ENCODE results near the gene NRG2. TPM values are rescaled to one million over a fixed set of nuclear protein-coding genes. Genes with fewer than 3 reads are reported as not detected.

Gene NRG2
- under 1 TPM in 5 of 6 experiments, not detected in 1; 0.07 to 0.77 (median 0.14) TPM for total RNA-seq
- long read RNA-seq: 0 reads

- no peaks in the 10 kb centered on the region for H3K9me3 ChIP-seq
- TF ChIP-seq POLR2A (IDR thresholded peaks at IDR 0.05) (no peak), CTCF (IDR thresholded peaks at IDR 0.05) (peak; percentile 19 to 35 (median 31))
- DNase-seq (peak; percentile 53 to 67 (median 56)), ATAC-seq (peak; percentile 66 to 76 (median 76))
- peaks cover 0 to 37% (median 0%) of the 10 kb centered on the region in 4 donors for H3K4me1 ChIP-seq
- H3K4me3 ChIP-seq: peak within 1 kb of the TSS; percentile 35 to 53 (median 38)
- H3K27ac ChIP-seq: no peak within 1 kb of the TSS
- WGBS (ENCODE audit: insufficient coverage, low coverage, low lambda C conversion rate, missing lambda C conversion rate): 0% methylated on average over 5 of the region's 82 CpGs
- no peaks in the 10 kb centered on the region for H3K27me3 ChIP-seq
- intact Hi-C loops (cut with DNase I): no loop called here
- H3K36me3 ChIP-seq: no peaks in the 10 kb centered on the region
Observed at GRCh38 chr5:140042643-140043507, at the start of gene NRG2. TSS of gene NRG2 (minus strand) at chr5:140043299.

GRCh38 chr5:140090251-140090650 lies 47.2 kb upstream of the NRG2 start:
- Histone ChIP-seq H3K36me3 (no peaks in the 10 kb centered on the region), H3K27me3 (no peaks in the 10 kb centered on the region), H3K4me3 (no peak overlapping the region), H3K27ac (no peak overlapping the region), H3K4me1 (no peaks in the 10 kb centered on the region), H3K9me3 (no peaks in the 10 kb centered on the region)
- intact Hi-C loops (cut with DNase I): no loop called here
- no peak for TF ChIP-seq POLR2A (IDR thresholded peaks at IDR 0.05)
- TF ChIP-seq CTCF (IDR thresholded peaks at IDR 0.05): no peak
- WGBS (ENCODE audit: insufficient coverage, low coverage, low lambda C conversion rate, missing lambda C conversion rate): 41% methylated on average over 1 of the region's 1 CpG
- ATAC-seq: no peak
- no peak for DNase-seq

- no peak for DNase-seq
- 57% methylated on average over 4 of the region's 4 CpGs for WGBS (ENCODE audit: insufficient coverage, low coverage, low lambda C conversion rate, missing lambda C conversion rate)
- Histone ChIP-seq H3K27me3 (no peaks in the 10 kb centered on the region), H3K27ac (no peak overlapping the region), H3K4me3 (no peak overlapping the region), H3K9me3 (no peaks in the 10 kb centered on the region), H3K4me1 (no peaks in the 10 kb centered on the region), H3K36me3 (no peaks in the 10 kb centered on the region)
- no peak for TF ChIP-seq CTCF (IDR thresholded peaks at IDR 0.05)
- intact Hi-C loops (cut with DNase I): no loop called here
- ATAC-seq: no peak
Observed at GRCh38 chr5:140084541-140084940, 41.4 kb upstream of the NRG2 start.

GRCh38 chr5:140083650-140084049 lies 40.6 kb upstream of the NRG2 start:
- Histone ChIP-seq H3K27me3 (no peaks in the 10 kb centered on the region), H3K4me3 (no peak overlapping the region), H3K27ac (no peak overlapping the region), H3K4me1 (no peaks in the 10 kb centered on the region), H3K9me3 (no peaks in the 10 kb centered on the region), H3K36me3 (no peaks in the 10 kb centered on the region)
- ATAC-seq (no peak), DNase-seq (no peak)
- no peak for TF ChIP-seq POLR2A (IDR thresholded peaks at IDR 0.05)
- no peak for TF ChIP-seq CTCF (IDR thresholded peaks at IDR 0.05)
- WGBS (ENCODE audit: insufficient coverage, low coverage, low lambda C conversion rate, missing lambda C conversion rate): 80% methylated on average over 1 of the region's 1 CpG
- intact Hi-C loops (cut with DNase I): no loop called here
